IPS-11a (cell line): ENCODE measurements around the gene LCLAT1.

Experiments
- H3K4me3 ChIP-seq: one replicate; pipeline ENCODE4 v1.5.1; 2013; ENCODE audit warnings: low read depth, low read length, control low read depth

LCLAT1 gene

GRCh38 chr2:30663806-30664205 lies 216.8 kb downstream of the LCLAT1 start:
- no peak overlapping the region for H3K4me3 ChIP-seq

- H3K4me3 ChIP-seq = no peak overlapping the region
These were observed 217.8 kb downstream of the LCLAT1 start for GRCh38 chr2:30664761-30665358.

GRCh38 chr2:30665761-30666265 lies 218.8 kb downstream of the LCLAT1 start:
- H3K4me3 ChIP-seq = no peak overlapping the region

GRCh38 chr2:30666266-30666874 lies 219.3 kb downstream of the LCLAT1 start:
- no peak overlapping the region for H3K4me3 ChIP-seq

GRCh38 chr2:30670453-30670852 lies 223.4 kb downstream of the LCLAT1 start:
- H3K4me3 ChIP-seq = no peak overlapping the region

GRCh38 chr2:30673127-30673526 lies 226.1 kb downstream of the LCLAT1 start:
- no peak overlapping the region for H3K4me3 ChIP-seq

GRCh38 chr2:30675758-30676157 lies 228.7 kb downstream of the LCLAT1 start:
- no peak overlapping the region for H3K4me3 ChIP-seq

- no peak overlapping the region for H3K4me3 ChIP-seq
These were observed 230.2 kb downstream of the LCLAT1 start for GRCh38 chr2:30677231-30677630.

GRCh38 chr2:30677861-30678385 lies 230.9 kb downstream of the LCLAT1 start:
- H3K4me3 ChIP-seq = no peak overlapping the region

- no peak overlapping the region for H3K4me3 ChIP-seq
These were observed 231.5 kb downstream of the LCLAT1 start for GRCh38 chr2:30678410-30679137.

GRCh38 chr2:30679426-30680088 lies 232.5 kb downstream of the LCLAT1 start:
- H3K4me3 ChIP-seq = no peak overlapping the region

GRCh38 chr2:30680121-30680520 lies 233.1 kb downstream of the LCLAT1 start:
- no peak overlapping the region for H3K4me3 ChIP-seq

- no peak overlapping the region for H3K4me3 ChIP-seq
These were observed 234.0 kb downstream of the LCLAT1 start for GRCh38 chr2:30681022-30681421.

- no peak overlapping the region for H3K4me3 ChIP-seq
These were observed 236.3 kb downstream of the LCLAT1 start for GRCh38 chr2:30683236-30683956.

GRCh38 chr2:30684026-30684425 lies 237.0 kb downstream of the LCLAT1 start:
- no peak overlapping the region for H3K4me3 ChIP-seq

- no peak overlapping the region for H3K4me3 ChIP-seq
These were observed 237.5 kb downstream of the LCLAT1 start for GRCh38 chr2:30684516-30684915.

GRCh38 chr2:30684996-30685395 lies 237.9 kb downstream of the LCLAT1 start:
- no peak overlapping the region for H3K4me3 ChIP-seq

- H3K4me3 ChIP-seq = no peak overlapping the region
These were observed 239.0 kb downstream of the LCLAT1 start for GRCh38 chr2:30686000-30686399.

- no peak overlapping the region for H3K4me3 ChIP-seq
These were observed 239.6 kb downstream of the LCLAT1 start for GRCh38 chr2:30686669-30687068.

- no peak overlapping the region for H3K4me3 ChIP-seq
These were observed 241.9 kb downstream of the LCLAT1 start for GRCh38 chr2:30688956-30689401.
